AG10803 (cell line): ENCODE data around the gene OR1C1.
"Not testable (repeated sequence)": the region's sequence is repeated elsewhere in the genome, so short reads cannot be mapped to it uniquely, and the experiment has no call there.

Experiments
- DNase-seq: peaks from one replicate; pipeline ENCODE4 v3.0.0; 2010; ENCODE audit warnings: low read depth
- H3K4me3 ChIP-seq: 2 replicates; pipeline ENCODE4 v1.5.1; 2011; ENCODE audit warnings: mild to moderate bottlenecking, low read length, control low read depth
- CTCF ChIP-seq: conservative IDR thresholded peaks from 2 replicates; pipeline ENCODE4 v1.5.1; 2011; ENCODE audit warnings: mild to moderate bottlenecking, low read length, control low read depth, inconsistent platforms

OR1C1 gene

GRCh38 chr1:247760456-247760855 is at the start of gene OR1C1:
Gene OR1C1, minus strand, starts transcription at chr1:247760556. Its CDS starts 2,150 bp downstream, at chr1:247758406.
- no peak for TF ChIP-seq CTCF
- no peak within 1 kb of the TSS for H3K4me3 ChIP-seq
- no peak for DNase-seq

GRCh38 chr1:247797518-247797917 is 37.2 kb upstream of the OR1C1 start:
- no peak overlapping the region for H3K4me3 ChIP-seq
- no peak for DNase-seq
- TF ChIP-seq CTCF, result no peak

- H3K4me3 ChIP-seq, result no peak overlapping the region
- no peak for DNase-seq
- TF ChIP-seq CTCF, result no peak
Measured at GRCh38 chr1:247769603-247770002, 9.2 kb upstream of the OR1C1 start.

GRCh38 chr1:247754311-247754710 is 6.0 kb downstream of the OR1C1 start:
- not testable (repeated sequence) for DNase-seq, H3K4me3 ChIP-seq

GRCh38 chr1:247749870-247750269 is 10.5 kb downstream of the OR1C1 start:
- no peak for TF ChIP-seq CTCF
- H3K4me3 ChIP-seq, result no peak overlapping the region

GRCh38 chr1:247748041-247748440 is 12.3 kb downstream of the OR1C1 start, which contains the start of gene OR14A2:
Gene OR14A2, minus strand, starts transcription at chr1:247748141.
- no peak within 1 kb of the TSS for H3K4me3 ChIP-seq
- no peak for DNase-seq
- TF ChIP-seq CTCF, result no peak

More at GRCh38 chr1:247749870-247750269, 10.5 kb downstream of the OR1C1 start:
- DNase-seq, result no peak

- no peak overlapping the region for H3K4me3 ChIP-seq
- DNase-seq, result peak; percentile 3
- no peak for TF ChIP-seq CTCF
Measured at GRCh38 chr1:247747616-247748015, 12.7 kb downstream of the OR1C1 start.
